ENCODE data around the gene SHISAL2A. TPM values are rescaled to one million over a fixed set of nuclear protein-coding genes. Genes with fewer than 3 reads are reported as not detected.

The SHISAL2A gene
- total and polyA plus RNA-seq, 2 of the 13 experiments (the other 11 are each of a cell fraction or from before 2014, with no cell fraction given) = not detected

- TF ChIP-seq, protein P1, sequence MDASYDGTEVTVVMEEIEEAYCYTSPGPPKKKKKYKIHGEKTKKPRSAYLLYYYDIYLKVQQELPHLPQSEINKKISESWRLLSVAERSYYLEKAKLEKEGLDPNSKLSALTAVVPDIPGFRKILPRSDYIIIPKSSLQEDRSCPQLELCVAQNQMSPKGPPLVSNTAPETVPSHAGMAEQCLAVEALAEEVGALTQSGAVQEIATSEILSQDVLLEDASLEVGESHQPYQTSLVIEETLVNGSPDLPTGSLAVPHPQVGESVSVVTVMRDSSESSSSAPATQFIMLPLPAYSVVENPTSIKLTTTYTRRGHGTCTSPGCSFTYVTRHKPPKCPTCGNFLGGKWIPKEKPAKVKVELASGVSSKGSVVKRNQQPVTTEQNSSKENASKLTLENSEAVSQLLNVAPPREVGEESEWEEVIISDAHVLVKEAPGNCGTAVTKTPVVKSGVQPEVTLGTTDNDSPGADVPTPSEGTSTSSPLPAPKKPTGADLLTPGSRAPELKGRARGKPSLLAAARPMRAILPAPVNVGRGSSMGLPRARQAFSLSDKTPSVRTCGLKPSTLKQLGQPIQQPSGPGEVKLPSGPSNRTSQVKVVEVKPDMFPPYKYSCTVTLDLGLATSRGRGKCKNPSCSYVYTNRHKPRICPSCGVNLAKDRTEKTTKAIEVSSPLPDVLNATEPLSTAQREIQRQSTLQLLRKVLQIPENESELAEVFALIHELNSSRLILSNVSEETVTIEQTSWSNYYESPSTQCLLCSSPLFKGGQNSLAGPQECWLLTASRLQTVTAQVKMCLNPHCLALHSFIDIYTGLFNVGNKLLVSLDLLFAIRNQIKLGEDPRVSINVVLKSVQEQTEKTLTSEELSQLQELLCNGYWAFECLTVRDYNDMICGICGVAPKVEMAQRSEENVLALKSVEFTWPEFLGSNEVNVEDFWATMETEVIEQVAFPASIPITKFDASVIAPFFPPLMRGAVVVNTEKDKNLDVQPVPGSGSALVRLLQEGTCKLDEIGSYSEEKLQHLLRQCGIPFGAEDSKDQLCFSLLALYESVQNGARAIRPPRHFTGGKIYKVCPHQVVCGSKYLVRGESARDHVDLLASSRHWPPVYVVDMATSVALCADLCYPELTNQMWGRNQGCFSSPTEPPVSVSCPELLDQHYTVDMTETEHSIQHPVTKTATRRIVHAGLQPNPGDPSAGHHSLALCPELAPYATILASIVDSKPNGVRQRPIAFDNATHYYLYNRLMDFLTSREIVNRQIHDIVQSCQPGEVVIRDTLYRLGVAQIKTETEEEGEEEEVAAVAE (CRISPR knock-in tag; IDR thresholded peaks at IDR 0.05; ENCODE audit: borderline replicate concordance) = peak; percentile 78; the same call in 1 of the 2 replicates
- TF ChIP-seq, protein P2, sequence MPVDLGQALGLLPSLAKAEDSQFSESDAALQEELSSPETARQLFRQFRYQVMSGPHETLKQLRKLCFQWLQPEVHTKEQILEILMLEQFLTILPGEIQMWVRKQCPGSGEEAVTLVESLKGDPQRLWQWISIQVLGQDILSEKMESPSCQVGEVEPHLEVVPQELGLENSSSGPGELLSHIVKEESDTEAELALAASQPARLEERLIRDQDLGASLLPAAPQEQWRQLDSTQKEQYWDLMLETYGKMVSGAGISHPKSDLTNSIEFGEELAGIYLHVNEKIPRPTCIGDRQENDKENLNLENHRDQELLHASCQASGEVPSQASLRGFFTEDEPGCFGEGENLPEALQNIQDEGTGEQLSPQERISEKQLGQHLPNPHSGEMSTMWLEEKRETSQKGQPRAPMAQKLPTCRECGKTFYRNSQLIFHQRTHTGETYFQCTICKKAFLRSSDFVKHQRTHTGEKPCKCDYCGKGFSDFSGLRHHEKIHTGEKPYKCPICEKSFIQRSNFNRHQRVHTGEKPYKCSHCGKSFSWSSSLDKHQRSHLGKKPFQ (CRISPR knock-in tag; IDR thresholded peaks at IDR 0.05; ENCODE audit: insufficient replicate concordance) = peak; percentile 85
- TF ChIP-seq TCF12 (IDR thresholded peaks at IDR 0.05) (no peak), TCF12 (CRISPR knock-in tag; IDR thresholded peaks at IDR 0.05) (peak; percentile 20; the same call in 1 of the 2 replicates), AGO1 (IDR thresholded peaks at IDR 0.05; ENCODE audit: low read depth, low read length, poor library complexity, severe bottlenecking) (no peak), ZNF367 (CRISPR knock-in tag; IDR thresholded peaks at IDR 0.05; ENCODE audit: borderline replicate concordance) (no peak), RORA (CRISPR knock-in tag; IDR thresholded peaks at IDR 0.05) (no peak), ZNF12 (CRISPR knock-in tag; IDR thresholded peaks at IDR 0.05) (no peak), ZNF441 (CRISPR knock-in tag; IDR thresholded peaks at IDR 0.05; ENCODE audit: borderline replicate concordance) (peak; percentile 87), NFRKB (IDR thresholded peaks at IDR 0.05) (no peak), ASH2L (IDR thresholded peaks at IDR 0.05; ENCODE audit: insufficient read length, low read depth, low read length) (peak; percentile 80), ZNF773 (CRISPR knock-in tag; IDR thresholded peaks at IDR 0.05; ENCODE audit: borderline replicate concordance) (0 out of 2 replicates have a peak, but pooled peaks have one; percentile 59), ZNF891 (CRISPR knock-in tag; IDR thresholded peaks at IDR 0.05) (peak; percentile 90), ELF1 (CRISPR knock-in tag; IDR thresholded peaks at IDR 0.05) (peak; percentile 69), SRSF9 (IDR thresholded peaks at IDR 0.05; ENCODE audit: borderline replicate concordance, insufficient read depth, low read depth, low read length, poor library complexity, severe bottlenecking) (no peak), HOXA7 (CRISPR knock-in tag; IDR thresholded peaks at IDR 0.05) (no peak), ZFYVE20 (CRISPR knock-in tag; IDR thresholded peaks at IDR 0.05; ENCODE audit: borderline replicate concordance, low read depth) (0 out of 2 replicates have a peak, but pooled peaks have one; percentile 76)
- TF ChIP-seq, protein P3, sequence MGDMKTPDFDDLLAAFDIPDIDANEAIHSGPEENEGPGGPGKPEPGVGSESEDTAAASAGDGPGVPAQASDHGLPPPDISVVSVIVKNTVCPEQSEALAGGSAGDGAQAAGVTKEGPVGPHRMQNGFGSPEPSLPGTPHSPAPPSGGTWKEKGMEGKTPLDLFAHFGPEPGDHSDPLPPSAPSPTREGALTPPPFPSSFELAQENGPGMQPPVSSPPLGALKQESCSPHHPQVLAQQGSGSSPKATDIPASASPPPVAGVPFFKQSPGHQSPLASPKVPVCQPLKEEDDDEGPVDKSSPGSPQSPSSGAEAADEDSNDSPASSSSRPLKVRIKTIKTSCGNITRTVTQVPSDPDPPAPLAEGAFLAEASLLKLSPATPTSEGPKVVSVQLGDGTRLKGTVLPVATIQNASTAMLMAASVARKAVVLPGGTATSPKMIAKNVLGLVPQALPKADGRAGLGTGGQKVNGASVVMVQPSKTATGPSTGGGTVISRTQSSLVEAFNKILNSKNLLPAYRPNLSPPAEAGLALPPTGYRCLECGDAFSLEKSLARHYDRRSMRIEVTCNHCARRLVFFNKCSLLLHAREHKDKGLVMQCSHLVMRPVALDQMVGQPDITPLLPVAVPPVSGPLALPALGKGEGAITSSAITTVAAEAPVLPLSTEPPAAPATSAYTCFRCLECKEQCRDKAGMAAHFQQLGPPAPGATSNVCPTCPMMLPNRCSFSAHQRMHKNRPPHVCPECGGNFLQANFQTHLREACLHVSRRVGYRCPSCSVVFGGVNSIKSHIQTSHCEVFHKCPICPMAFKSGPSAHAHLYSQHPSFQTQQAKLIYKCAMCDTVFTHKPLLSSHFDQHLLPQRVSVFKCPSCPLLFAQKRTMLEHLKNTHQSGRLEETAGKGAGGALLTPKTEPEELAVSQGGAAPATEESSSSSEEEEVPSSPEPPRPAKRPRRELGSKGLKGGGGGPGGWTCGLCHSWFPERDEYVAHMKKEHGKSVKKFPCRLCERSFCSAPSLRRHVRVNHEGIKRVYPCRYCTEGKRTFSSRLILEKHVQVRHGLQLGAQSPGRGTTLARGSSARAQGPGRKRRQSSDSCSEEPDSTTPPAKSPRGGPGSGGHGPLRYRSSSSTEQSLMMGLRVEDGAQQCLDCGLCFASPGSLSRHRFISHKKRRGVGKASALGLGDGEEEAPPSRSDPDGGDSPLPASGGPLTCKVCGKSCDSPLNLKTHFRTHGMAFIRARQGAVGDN (CRISPR knock-in tag; IDR thresholded peaks at IDR 0.05) = peak; percentile 100
These were observed 70.2 kb downstream of the SHISAL2A start (continued) for GRCh38 chr1:52702886-52703787.

Measured in HepG2 (cell line).